HG02973 (cell line): ENCODE data around the gene RNF166.

Experiments used
- ATAC-seq: cut with Tn5 transposase; IDR thresholded peaks from one replicate; pipeline ENCODE4 v1.9.1; 2021; ENCODE audit warnings: moderate library complexity; ENCODE audit not compliant: unreplicated experiment

RNF166 gene

DNA sequence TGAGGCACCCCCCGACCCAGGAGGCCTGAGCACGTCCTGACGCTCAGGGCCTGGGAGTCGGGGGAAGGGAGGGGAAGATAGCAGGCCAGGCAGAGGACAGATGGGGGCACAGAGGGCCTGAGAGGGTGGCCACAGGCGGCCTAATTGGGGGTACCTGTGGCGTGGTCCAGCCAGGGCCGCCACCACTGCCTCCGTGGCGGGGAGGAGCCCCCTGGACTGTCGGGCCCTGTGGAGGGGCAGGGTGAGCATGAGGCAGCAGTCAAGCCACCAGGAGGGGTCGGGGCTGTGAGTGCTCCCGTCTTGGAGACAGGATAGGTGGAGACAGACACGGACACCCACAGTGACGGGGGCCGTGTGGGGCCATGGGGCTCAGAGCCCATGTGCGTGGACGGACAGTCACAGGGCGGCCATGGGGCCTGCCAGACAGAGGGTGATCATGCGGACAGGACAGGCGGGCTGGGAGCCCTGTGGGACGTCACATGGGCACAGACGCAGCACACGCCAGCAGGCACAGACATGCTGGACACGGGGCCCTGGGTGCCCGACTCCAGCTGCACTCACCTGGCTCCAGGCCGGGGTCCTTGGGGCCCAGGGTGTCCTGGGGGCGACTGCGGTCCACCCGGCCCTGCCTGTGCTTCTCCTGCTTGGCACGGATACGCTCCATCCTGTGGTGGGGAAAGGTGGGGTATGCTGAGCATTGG, 18.8 kb upstream of the RNF166 start:
- ATAC-seq: no peak

DNA sequence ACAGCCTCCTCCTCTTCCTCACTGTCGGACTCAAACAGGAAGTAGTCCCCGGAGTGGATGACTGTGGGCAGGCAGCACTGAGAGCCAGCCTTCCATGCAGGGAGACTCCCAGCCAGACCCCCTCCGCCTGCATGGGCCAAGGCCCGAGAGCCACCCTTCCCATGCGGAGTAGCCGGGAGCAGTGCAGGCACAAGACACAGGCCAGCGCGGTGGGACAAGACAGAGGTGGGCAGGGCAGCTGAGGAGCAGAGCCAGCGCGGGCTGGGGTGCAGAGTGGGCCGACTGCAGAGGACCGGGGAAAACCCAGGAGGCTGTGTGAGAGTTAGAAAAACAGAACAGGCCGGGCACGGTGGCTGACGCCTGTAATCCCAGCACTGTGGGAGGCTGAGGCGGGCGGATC, 17.7 kb upstream of the RNF166 start:
- no peak for ATAC-seq

- no peak for ATAC-seq
These were observed 17.3 kb upstream of the RNF166 start for GRCh38 chr16:88723507-88723887.

- no peak for ATAC-seq
These were observed 16.7 kb upstream of the RNF166 start for GRCh38 chr16:88722784-88723506.

- no peak for ATAC-seq
These were observed 15.9 kb upstream of the RNF166 start for GRCh38 chr16:88721815-88722755.

- ATAC-seq: no peak
These were observed 15.0 kb upstream of the RNF166 start for GRCh38 chr16:88721236-88721635.

- ATAC-seq: no peak
These were observed 14.3 kb upstream of the RNF166 start for GRCh38 chr16:88720396-88720970.

DNA sequence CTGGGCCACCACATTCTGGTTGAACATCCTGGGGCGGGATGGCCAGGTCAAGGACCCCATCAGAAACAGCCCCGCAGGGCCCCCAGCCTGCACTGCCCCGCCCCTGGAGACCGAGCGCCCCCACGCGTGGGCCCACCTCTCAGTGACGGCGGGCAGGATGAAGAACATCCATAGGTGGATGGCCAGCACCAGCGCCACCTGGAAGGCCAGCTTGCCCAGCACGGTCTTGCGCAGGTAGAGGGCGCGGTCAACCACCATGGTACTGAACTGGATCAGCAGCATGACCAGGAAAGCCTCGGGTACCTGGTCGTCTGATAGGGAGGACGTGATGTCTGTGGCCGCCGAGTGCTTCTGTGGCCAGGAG, 13.7 kb upstream of the RNF166 start:
- no peak for ATAC-seq

DNA sequence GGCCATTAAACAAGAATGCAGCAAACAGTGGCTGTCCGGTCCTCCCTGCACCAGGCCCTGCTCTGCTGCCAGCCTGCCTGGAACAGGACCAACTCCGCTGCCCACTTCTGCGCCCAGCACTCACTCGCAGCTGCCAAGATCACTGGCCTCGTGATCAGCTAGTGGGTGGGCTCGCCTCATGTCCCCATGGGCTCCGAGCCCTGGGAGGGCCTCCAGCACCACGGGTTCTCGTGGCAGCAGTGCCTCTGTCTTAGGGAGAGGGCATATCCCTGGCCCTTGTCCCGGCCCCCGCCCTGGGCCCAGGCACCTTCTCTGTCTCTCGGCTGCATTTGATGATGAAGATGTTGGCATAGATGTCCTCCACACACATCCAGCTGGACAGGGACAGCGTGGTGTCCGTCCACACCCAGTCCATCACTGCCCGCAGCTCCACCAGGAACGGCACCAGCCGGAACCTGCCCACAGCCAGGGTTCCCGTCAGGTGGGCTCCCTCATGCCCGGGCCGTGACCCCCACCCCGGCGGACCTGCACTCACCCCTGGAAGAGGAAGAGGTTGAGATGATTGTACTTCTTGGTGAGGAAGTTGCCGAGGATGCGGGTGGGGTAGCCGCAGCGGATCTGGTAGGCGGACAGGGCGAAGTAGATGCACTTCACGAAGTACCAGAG, 13.2 kb upstream of the RNF166 start:
- ATAC-seq: no peak

DNA sequence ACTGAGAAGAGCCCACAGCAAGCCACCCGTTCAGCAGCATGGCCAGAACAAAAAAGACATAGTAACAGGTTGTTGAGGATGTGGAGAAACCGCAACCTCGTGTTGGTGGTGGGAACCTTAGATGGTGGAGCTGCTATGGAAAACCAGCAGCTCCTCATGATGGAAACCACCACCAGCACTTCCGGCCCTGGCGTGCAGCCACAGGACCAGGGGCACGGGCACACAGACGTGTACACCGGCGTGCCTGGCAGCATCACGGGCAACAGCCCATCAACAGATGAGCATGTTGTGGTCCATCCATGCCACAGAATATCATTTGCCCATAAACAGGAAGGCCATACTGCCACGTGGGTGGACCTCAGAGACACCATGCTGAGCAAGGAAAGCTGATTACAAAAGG, 12.0 kb upstream of the RNF166 start:
- ATAC-seq: no peak

DNA sequence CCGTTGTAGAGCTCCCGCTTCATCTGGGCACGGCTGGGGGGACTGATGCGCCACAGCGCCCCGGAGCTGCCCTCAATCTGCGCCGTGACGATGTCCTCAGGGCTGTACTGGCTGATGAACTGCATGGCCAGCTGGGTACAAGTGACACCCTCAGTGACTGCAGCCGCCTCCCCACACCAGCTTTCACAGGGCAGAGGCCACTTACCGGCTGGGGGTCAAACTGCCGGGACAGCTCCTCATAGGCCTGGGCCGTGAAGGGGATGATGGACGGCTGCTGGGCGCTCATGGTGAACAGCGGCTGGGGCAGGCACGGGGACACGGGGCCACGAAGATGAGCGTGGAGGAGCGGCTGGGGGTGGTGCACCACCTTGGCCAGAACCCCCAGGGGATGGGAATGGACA, 10.4 kb upstream of the RNF166 start:
- no peak for ATAC-seq

- no peak for ATAC-seq
These were observed 10.0 kb upstream of the RNF166 start for GRCh38 chr16:88716201-88716600.

DNA sequence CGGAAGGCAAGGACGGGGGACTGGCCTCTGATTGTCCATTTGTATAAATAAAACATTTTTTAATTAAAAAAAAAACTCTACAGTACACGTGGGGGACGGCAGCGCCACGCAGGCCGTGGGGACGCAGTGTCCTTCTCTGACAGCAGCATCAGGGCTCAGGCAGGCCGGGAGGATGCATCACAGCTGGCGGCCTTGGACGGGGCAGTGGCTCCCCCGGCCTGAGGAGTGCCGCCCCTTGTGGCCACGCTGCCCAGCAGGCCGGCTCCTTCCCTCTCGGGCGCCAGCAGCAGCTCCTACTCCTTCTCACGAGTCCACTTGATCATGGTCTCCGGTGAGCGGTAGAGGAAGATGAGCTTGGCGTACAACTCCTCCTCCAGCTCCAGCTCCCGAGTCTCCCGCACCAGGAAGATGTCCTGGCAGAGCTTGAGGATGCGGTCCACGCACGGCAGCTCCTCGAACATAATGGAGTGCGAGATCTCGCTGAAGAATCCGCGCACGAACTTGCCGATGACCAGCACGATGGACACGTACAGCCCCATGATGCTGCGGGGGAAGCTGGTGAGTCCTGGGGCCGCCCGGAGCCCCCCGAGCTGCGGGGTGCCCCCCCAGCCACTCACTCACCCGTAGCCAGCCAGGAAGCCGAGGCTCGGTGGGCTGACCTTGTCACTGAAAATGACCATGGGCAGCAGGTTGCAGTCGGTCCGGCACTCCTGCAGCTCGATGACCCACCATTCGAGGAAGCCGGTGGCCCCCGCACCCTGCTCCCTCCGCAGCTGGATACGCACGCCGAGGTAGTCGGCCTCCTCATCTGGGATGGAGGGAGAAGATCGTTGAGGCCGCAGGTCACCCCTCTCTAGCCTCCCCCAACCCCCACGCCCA, 9.3 kb upstream of the RNF166 start:
- no peak for ATAC-seq

DNA sequence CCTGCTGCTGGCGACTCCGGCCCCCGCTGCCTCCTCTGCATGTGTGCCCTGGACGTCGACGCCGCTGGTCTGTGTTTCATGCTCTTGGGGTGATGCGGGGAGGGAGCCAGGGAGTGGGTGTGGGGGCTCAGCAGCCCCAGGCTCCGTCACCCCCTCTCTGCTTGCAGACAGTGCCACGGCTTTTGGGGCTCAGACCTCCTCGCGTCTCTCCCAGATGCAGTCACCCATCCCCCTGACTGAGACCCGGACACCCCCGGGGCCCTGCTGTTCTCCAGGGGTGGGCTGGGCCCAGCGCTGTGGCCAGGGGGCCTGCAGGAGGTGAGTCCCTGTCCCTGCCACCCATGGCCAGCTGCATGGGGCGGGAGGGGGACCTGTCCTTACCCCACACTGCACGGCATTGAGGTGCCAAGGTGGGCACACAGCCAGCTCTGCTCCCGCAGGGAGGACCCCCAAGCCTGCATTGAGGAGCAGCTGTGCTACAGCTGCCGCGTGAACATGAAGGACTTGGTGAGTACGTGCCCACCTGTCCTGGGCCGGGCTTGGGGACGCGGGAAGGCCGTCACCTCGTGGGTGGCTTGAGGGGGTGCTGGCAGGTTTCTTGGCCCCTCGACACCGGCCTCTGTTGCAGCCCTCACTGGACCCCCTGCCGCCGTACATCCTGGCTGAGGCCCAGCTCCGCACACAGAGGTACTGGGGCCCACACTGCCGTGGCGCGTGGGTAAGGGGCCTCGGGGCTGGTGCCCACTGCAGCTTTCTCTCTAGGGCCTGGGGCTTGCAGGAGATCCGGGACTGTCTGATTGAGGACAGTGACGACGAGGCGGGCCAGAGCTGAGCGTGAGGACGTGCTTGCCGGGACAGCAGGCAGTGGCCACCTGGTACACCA, 8.5 kb upstream of the RNF166 start:
- no peak for ATAC-seq

DNA sequence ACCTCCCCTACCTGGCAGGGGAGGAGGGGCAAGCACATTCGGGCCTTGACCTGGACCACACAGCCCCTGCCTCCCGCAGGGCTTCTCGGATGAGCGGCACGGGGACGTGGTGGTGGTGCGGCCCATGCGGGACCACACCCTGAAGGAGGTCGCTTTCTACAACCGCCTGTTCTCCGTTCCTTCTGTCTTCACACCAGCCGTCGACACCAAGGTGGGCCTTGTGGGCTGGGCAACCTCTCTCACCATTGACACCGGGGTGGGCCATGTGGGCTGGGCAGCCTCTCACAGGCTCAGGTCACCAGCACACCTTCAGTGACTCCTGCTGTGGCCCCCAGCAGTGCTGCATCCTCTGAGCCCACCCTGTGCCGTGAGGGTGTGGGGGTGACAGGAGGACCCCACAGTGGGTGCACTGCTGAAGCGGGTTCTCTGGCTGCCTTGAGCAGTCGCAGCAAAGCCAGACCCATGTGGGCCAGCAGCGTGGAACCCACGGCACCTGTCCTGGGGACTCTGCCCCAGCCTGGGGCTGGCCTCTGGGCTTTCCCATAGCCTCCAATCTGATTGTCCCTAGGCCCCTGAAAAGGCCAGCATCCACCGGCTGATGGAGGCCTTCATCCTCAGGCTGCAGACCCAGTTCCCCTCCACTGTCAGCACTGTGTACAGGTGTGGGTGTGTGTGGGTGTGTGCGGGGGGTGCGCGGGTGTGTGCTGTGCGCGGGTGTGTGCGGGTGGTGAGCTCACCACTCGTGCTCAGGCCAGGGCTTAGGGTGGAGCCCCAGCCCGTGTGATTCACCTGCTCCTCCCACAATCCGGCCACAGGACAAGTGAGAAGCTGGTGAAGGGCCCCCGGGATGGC, 7.6 kb upstream of the RNF166 start:
- no peak for ATAC-seq

- ATAC-seq: no peak
These were observed 6.8 kb upstream of the RNF166 start for GRCh38 chr16:88713054-88713453.

GRCh38 chr16:88712362-88712979, 6.3 kb upstream of the RNF166 start:
- no peak for ATAC-seq
